ACC112 (cell line): Measurements from ENCODE around the gene RIPOR2.

Source experiments
- H2AFZ ChIP-seq: fragments of 200-600 bp; sonication (generic); one replicate; pipeline ENCODE4 v1.6.0; 2017; ENCODE audit warnings: antibody characterized with exemption, low read length; ENCODE audit not compliant: unreplicated experiment
- H3K27ac ChIP-seq: fragments of 200-600 bp; sonication (generic); 2 replicates; pipeline ENCODE4 v1.5.1; 2014; ENCODE audit warnings: low read depth, mild to moderate bottlenecking, antibody characterized with exemption, low read length, moderate library complexity
- H3K27me3 ChIP-seq: fragments of 200-600 bp; sonication (generic); 2 replicates; pipeline ENCODE4 v1.6.1; 2014; ENCODE audit warnings: mild to moderate bottlenecking, antibody characterized with exemption, low read length, moderate library complexity, mixed read lengths; ENCODE audit not compliant: insufficient read depth
- H3K36me3 ChIP-seq: fragments of 200-600 bp; sonication (generic); 2 replicates; pipeline ENCODE4 v1.6.1; 2016; ENCODE audit warnings: mild to moderate bottlenecking, antibody characterized with exemption, low read length, moderate library complexity, mixed read lengths; ENCODE audit not compliant: insufficient read depth
- H3K4me1 ChIP-seq: fragments of 200-600 bp; sonication (generic); one replicate; pipeline ENCODE4 v1.6.1; 2016; ENCODE audit warnings: low read length, mixed read lengths; ENCODE audit not compliant: insufficient read depth, unreplicated experiment, control insufficient read depth
- H3K4me3 ChIP-seq: fragments of 200-600 bp; sonication (generic); 2 replicates; pipeline ENCODE4 v1.5.1; 2014; ENCODE audit warnings: mild to moderate bottlenecking, low read depth, low read length
- H3K79me2 ChIP-seq: fragments of 200-600 bp; sonication (generic); one replicate; pipeline ENCODE4 v1.6.0; 2016; ENCODE audit warnings: low read length; ENCODE audit not compliant: control insufficient read depth, unreplicated experiment, insufficient read depth

RIPOR2 gene

DNA sequence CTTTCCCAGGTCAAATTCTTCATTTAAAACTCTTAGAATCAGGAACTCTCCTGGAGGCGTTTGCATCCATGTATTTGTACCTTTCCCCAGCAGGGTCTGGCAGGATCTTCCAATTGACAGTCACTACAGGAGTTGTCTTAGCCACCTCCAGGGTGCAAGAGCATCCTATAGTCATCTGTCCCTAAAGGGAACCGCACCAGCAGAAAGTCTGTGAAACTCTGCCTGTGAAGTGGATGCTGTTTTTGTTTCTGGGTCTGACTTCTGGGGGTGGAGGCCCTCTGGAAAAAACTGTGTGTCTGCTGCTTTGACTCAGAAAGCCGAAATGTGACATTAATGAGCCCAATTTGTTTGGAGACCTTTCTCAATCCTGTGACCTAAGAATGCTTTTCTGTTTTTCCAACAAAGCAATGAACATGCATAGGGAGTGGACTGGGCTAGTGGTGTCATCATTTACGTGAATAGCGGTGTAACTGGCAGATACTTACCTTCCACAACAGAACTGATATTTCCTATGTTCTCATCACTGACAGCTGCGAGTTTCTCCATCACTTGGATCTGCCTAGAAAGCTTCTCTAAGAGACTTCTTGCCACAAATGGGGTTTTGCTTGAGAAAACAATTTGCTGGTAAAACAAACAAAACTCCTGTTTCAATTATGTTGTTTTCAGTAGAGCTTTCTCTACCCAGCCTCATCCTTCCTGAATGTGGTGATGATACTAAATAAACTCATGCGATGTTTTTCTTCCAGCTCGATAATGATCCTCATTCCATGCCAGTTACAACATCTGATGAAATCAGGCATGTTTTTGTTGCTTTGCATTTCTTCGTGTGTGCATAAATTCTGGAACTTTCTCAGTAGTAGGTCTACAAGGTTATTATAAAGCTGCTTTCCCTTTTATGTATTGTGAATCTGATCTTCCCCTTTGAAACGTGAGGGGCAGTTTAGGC, 103.7 kb downstream of the RIPOR2 start:
- Histone ChIP-seq H3K27me3 (no peaks in the 10 kb centered on the region), H3K79me2 (no peaks in the 10 kb centered on the region), H3K4me1 (peaks cover 16% of the 10 kb centered on the region), H3K4me3 (peak overlapping the region; percentile 20; the same call in 1 of the 2 replicates), H3K27ac (peak overlapping the region; percentile 60), H2AFZ (peak overlapping the region; percentile 39), H3K36me3 (no peaks in the 10 kb centered on the region)

DNA sequence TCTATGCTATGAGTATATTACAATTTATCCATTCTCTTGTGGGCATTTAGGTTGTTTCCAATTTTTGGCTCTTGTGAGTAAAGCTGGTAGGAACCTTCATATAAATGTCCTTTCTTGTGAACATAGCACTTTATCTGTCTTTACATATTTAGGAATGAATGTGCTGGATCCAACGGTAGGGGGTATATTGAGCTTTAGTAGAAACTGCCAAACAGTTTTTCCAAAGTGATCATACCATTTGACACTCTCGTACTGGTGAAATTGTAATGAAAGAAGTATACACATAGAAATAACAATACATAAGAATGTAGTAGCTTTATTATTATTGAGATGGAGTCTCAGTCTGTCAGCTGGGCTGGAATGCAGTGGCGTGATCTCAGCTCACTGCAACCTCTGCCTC, 106.1 kb downstream of the RIPOR2 start:
- Histone ChIP-seq H2AFZ (no peak overlapping the region), H3K27ac (no peak overlapping the region), H3K27me3 (no peaks in the 10 kb centered on the region), H3K36me3 (no peaks in the 10 kb centered on the region), H3K79me2 (no peaks in the 10 kb centered on the region), H3K4me3 (no peak overlapping the region), H3K4me1 (peaks cover 17% of the 10 kb centered on the region)

DNA sequence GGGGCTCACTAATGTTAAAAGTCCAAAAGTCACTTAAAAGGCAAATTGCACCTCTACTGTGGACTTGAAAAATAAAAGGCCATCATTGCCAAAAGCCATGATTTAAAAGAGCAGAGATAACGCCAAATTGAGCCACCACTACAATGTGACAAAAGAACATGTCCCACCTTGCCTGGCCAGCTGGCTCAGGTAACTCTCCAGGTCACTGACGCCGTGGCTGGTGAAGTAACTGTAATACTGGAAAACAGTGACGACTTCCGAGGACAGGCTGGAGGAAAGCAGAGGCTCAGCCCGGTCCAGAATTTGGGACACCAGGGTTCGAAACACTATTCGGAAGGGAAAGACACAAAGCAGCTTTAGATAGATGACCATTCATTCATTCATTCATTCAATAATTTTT, 107.8 kb downstream of the RIPOR2 start:
- Histone ChIP-seq H3K36me3 (no peaks in the 10 kb centered on the region), H3K4me3 (no peak overlapping the region), H3K79me2 (no peaks in the 10 kb centered on the region), H3K4me1 (peaks cover 27% of the 10 kb centered on the region), H3K27me3 (no peaks in the 10 kb centered on the region), H2AFZ (no peak overlapping the region), H3K27ac (no peak overlapping the region)

DNA sequence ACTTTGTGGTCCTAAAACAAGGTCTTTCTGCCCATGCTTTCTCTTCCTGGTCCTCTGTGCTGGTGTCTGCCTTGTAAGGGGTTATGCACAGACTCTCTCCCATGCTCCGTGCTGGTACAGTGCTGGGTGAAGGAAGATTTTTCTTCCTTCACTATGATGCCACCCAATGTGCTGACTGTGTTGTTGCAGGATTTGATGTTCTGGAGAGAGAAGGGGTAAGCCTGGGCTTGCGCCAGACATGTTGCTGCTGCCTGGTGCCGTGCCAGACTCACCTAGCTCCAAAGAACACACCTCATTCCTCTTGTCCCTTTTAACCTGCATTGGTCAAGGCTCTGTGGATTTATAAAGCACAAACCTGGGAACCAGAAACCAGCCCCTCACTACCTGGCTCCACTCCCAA, 108.6 kb downstream of the RIPOR2 start:
- Histone ChIP-seq H3K4me3 (no peak overlapping the region), H2AFZ (no peak overlapping the region), H3K4me1 (peaks cover 28% of the 10 kb centered on the region), H3K27ac (no peak overlapping the region), H3K36me3 (no peaks in the 10 kb centered on the region), H3K27me3 (no peaks in the 10 kb centered on the region), H3K79me2 (no peaks in the 10 kb centered on the region)

DNA sequence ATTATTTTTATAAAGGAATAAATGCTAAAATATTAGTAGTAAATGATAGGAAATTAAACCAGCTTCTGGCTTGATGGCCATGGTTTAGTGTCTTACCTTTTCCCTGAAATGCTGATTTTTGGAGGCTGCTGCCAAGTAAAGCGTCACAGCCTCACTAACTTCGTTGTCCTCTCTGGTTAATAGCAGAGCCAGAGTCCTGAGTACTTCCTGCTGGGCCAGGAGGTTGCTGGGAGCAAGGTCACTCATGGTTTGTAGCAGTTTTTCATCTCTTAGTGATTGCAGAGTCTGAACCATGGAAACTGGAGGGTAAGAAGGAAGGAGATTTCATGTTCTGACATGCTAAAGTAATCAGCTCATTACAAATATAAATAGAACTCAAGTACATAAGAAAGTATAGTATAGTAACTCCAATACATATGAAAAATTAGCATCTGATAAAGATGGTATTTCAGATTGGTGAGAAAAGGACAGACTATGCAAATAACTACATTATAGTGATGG, 110.6 kb downstream of the RIPOR2 start:
- Histone ChIP-seq H3K27me3 (no peaks in the 10 kb centered on the region), H3K79me2 (no peaks in the 10 kb centered on the region), H3K36me3 (no peaks in the 10 kb centered on the region), H3K27ac (no peak overlapping the region), H2AFZ (no peak overlapping the region), H3K4me1 (peaks cover 22% of the 10 kb centered on the region), H3K4me3 (no peak overlapping the region)

DNA sequence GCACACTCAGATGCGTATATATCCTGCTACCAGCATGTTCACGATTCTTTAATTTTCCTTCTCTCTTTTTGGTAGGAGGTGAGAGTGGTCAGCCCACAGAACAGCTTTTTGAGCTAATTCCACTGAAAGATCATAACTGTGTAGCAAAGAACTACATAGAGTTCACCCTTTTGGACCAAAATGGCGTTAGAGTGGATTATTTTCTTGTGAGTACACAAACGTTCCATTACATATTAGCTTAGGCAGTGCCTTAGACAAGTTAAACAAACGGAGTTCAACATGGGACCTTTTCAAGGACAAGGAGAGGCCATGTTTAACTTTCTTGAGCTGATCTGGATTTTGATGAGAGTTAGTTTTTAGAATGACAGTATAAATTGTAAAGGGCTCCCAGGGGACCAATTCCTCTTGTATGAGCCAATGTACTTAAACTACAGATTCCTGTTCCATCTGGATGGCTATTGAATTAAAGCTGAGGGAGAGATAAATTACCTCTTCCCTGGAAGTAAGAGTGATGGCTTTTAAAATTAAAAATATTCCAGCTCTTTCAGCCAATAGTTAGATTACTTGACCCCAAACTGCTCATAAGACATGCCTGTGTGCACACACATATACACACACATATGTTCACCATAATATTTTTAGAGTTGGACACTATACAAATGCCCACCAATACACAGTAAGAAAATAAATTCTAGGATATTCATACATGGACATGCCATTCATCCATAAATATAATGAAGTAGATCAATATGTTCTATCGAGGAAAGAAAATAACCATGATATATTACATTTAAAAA, 111.4 kb downstream of the RIPOR2 start:
- peaks cover 22% of the 10 kb centered on the region for H3K4me1 ChIP-seq
- H3K27ac ChIP-seq, result no peak overlapping the region
- H2AFZ ChIP-seq, result peak overlapping the region; percentile 17
- H3K4me3 ChIP-seq, result no peak overlapping the region
- H3K79me2 ChIP-seq, result no peaks in the 10 kb centered on the region
- H3K27me3 ChIP-seq, result no peaks in the 10 kb centered on the region
- no peaks in the 10 kb centered on the region for H3K36me3 ChIP-seq

DNA sequence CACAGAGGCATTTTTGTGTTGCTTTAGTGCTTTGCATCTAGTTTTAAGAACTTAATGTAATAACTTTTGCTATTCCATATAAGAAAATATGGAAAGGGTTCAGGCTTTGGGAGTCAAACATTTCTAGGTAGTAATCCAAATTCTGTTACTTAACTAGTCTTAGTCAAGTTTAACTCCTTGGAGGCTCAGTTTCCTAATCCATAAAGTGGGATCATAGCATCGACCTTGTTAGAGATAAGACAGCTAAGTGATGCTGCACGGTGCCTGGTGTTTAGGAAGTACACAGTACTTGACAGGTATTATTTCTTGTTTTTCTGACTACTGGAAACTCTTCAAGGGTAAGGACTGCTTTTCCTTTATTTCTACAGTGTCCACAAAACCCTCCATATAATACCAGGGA, 112.6 kb downstream of the RIPOR2 start:
- Histone ChIP-seq H3K27ac (no peak overlapping the region), H3K4me3 (no peak overlapping the region), H2AFZ (no peak overlapping the region), H3K4me1 (peaks cover 22% of the 10 kb centered on the region), H3K79me2 (no peaks in the 10 kb centered on the region), H3K27me3 (no peaks in the 10 kb centered on the region), H3K36me3 (no peaks in the 10 kb centered on the region)

DNA sequence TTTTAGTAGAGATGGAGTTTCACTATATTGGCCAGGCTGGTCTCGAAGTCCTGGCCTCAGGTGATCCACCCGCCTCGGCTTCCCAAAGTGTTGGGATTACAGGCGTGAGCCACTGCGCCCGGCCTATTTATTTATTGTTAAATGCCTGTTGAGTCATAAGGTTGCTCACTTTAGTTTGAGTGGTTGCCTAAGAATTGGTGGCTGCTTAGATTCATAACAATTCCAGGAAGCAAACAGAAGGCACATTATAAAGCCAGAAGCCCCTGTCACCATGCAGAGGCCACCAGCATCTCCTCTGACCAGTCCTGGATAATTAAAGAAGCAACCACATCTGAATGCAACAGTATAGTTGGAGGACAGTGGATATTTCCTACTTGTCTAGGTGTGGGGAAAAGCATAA, 113.1 kb downstream of the RIPOR2 start:
- H3K4me1 ChIP-seq, result peaks cover 22% of the 10 kb centered on the region
- no peak overlapping the region for H3K4me3 ChIP-seq
- no peaks in the 10 kb centered on the region for H3K79me2 ChIP-seq
- H2AFZ ChIP-seq, result no peak overlapping the region
- H3K36me3 ChIP-seq, result no peaks in the 10 kb centered on the region
- no peak overlapping the region for H3K27ac ChIP-seq
- no peaks in the 10 kb centered on the region for H3K27me3 ChIP-seq

DNA sequence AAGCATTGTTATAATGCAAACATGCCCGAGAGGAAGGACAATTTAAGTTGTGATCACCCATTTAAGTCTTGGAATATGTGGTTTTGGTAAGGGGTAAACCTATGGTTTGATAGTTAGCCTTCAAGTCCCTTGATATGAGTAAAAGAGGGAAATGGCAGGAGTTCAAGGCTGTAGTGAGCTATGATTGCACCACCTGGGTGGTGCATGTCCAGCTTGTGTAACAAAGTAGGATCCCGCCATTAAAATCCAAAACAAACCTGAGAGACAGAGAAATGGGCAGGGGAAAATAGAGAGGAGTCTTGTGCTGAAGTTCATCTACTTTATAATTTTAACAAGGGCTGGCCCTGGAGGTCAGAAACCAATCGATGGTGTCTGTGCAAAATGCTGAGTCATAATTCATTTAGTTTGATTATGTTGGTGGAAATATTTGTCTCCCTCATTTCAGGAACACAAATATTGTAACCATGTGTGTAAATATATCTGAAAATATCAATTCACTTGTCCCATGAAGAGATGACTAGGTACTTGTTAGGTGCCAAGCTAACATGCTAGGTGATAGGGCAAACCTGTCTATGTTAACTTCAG, 113.8 kb downstream of the RIPOR2 start:
- Histone ChIP-seq H2AFZ (no peak overlapping the region), H3K36me3 (no peaks in the 10 kb centered on the region), H3K27ac (no peak overlapping the region), H3K4me3 (no peak overlapping the region), H3K27me3 (no peaks in the 10 kb centered on the region), H3K4me1 (peaks cover 22% of the 10 kb centered on the region), H3K79me2 (no peaks in the 10 kb centered on the region)

DNA sequence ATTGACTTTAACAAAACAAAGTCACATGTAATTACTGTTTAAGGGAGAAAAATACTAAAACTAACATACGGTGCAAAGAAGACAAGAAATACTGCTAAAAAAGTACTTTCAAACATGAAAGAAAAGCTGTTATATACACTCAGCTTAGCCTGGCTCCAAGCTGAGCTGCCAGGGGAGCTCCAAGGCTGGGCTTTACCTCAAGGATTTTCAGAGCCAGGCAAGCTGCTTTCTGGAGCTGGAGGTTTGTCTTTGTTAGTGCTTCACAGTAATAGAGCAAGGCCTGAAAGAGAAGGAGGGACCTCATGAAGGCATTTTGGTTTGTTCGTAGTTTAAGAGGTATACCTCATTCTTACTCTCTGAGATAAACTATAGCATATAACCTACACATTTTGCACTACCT, 117.4 kb downstream of the RIPOR2 start:
- Histone ChIP-seq H3K27me3 (no peaks in the 10 kb centered on the region), H3K4me1 (peaks cover 13% of the 10 kb centered on the region), H2AFZ (no peak overlapping the region), H3K79me2 (no peaks in the 10 kb centered on the region), H3K4me3 (no peak overlapping the region), H3K27ac (no peak overlapping the region), H3K36me3 (no peaks in the 10 kb centered on the region)
